Erythroblast (primary cell): ENCODE data around the gene TSPAN16.
"Not testable (repeated sequence)": the region's sequence is repeated elsewhere in the genome, so short reads cannot be mapped to it uniquely, and the experiment has no call there.

Experiments used
- GATA1 ChIP-seq: IDR thresholded peaks from 2 replicates; pipeline ENCODE4 v1.6.1; 2011; ENCODE audit warnings: low read depth, mild to moderate bottlenecking, control low read depth, low read length, moderate library complexity
- POLR2A ChIP-seq: IDR thresholded peaks from 2 replicates; pipeline ENCODE4 v1.6.1; 2011; ENCODE audit warnings: mild to moderate bottlenecking, low read length

- not testable (repeated sequence) for TF ChIP-seq POLR2A, GATA1
Measured at GRCh38 chr19:11340099-11340467, 44.1 kb downstream of the TSPAN16 start.
